HL-60 (cell line): ENCODE measurements around the gene CDHR3.
"Not testable (repeated sequence)": the region's sequence is repeated elsewhere in the genome, so short reads cannot be mapped to it uniquely, and the experiment has no call there.

Experiments
- DNase-seq, 2 experiments: peaks; one replicate each; pipeline ENCODE4 v3.0.0-alpha.2; 2010 to 2020; ENCODE audit warnings: low read depth in 1 of 2, low spot score in 1 of 2
- H3K27ac ChIP-seq: fragments of 250-450 bp; sonication (Bioruptor Pico); replicated peaks from 2 replicates; pipeline ENCODE4 v1.5.1; 2020; ENCODE audit warnings: mild to moderate bottlenecking, moderate library complexity
- H3K27me3 ChIP-seq: fragments of 250-450 bp; sonication (Bioruptor Pico); 2 replicates; pipeline ENCODE4 v1.5.1; 2021; ENCODE audit warnings: mild to moderate bottlenecking, moderate library complexity; ENCODE audit not compliant: insufficient read depth, poor library complexity, severe bottlenecking
- H3K4me3 ChIP-seq: replicated peaks from 2 replicates; pipeline ENCODE4 v1.5.1; 2011; ENCODE audit warnings: mild to moderate bottlenecking, control low read depth, low read length; ENCODE audit not compliant: insufficient read depth
- GABPA ChIP-seq: IDR thresholded peaks from 2 replicates; pipeline ENCODE4 v1.6.1; 2012; ENCODE audit warnings: low read depth
- POLR2AphosphoS5 ChIP-seq: IDR thresholded peaks from 2 replicates; pipeline ENCODE4 v1.6.1; 2012; ENCODE audit warnings: low read depth
- SPI1 ChIP-seq: IDR thresholded peaks from 2 replicates; pipeline ENCODE4 v1.6.1; 2012; ENCODE audit warnings: low read depth, mild to moderate bottlenecking, borderline replicate concordance
- TF ChIP-seq, protein P1 (sequence below): IDR thresholded peaks from 2 replicates; pipeline ENCODE4 v1.6.1; 2012; ENCODE audit warnings: low read depth; ENCODE audit not compliant: insufficient replicate concordance
- TF ChIP-seq, protein P2 (sequence below): IDR thresholded peaks from one replicate; pipeline ENCODE4 v1.5.1; 2011; ENCODE audit warnings: low read length, control low read depth, inconsistent platforms; ENCODE audit not compliant: insufficient read depth

CDHR3 gene

DNA sequence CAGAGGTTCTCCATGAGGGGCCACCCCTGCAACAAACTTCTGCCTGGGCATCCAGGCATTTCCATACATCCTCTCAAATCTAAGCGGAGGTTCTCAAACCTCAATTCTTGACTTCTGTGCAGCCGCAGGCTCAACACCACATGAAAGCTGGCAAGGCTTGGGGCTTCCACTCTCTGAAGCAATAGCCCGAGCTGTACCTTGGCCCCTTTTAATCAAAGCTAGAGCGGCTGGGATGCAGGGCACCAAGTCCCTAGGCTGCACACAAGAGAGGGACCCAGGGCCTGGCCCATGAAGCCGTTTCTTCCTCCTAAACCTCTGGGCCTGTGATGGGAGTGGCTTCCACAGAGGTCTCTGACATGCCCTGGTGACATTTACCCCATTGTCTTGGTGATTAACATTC lies 43.8 kb downstream of the CDHR3 start:
- Histone ChIP-seq H3K27me3 (peaks cover 3% of the 10 kb centered on the region), H3K27ac (no peak overlapping the region), H3K4me3 (no peak overlapping the region)
- DNase-seq: no peak
- TF ChIP-seq GABPA: no peak
- TF ChIP-seq, protein P1, sequence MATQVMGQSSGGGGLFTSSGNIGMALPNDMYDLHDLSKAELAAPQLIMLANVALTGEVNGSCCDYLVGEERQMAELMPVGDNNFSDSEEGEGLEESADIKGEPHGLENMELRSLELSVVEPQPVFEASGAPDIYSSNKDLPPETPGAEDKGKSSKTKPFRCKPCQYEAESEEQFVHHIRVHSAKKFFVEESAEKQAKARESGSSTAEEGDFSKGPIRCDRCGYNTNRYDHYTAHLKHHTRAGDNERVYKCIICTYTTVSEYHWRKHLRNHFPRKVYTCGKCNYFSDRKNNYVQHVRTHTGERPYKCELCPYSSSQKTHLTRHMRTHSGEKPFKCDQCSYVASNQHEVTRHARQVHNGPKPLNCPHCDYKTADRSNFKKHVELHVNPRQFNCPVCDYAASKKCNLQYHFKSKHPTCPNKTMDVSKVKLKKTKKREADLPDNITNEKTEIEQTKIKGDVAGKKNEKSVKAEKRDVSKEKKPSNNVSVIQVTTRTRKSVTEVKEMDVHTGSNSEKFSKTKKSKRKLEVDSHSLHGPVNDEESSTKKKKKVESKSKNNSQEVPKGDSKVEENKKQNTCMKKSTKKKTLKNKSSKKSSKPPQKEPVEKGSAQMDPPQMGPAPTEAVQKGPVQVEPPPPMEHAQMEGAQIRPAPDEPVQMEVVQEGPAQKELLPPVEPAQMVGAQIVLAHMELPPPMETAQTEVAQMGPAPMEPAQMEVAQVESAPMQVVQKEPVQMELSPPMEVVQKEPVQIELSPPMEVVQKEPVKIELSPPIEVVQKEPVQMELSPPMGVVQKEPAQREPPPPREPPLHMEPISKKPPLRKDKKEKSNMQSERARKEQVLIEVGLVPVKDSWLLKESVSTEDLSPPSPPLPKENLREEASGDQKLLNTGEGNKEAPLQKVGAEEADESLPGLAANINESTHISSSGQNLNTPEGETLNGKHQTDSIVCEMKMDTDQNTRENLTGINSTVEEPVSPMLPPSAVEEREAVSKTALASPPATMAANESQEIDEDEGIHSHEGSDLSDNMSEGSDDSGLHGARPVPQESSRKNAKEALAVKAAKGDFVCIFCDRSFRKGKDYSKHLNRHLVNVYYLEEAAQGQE: no peak
- TF ChIP-seq SPI1: no peak
- TF ChIP-seq, protein P2, sequence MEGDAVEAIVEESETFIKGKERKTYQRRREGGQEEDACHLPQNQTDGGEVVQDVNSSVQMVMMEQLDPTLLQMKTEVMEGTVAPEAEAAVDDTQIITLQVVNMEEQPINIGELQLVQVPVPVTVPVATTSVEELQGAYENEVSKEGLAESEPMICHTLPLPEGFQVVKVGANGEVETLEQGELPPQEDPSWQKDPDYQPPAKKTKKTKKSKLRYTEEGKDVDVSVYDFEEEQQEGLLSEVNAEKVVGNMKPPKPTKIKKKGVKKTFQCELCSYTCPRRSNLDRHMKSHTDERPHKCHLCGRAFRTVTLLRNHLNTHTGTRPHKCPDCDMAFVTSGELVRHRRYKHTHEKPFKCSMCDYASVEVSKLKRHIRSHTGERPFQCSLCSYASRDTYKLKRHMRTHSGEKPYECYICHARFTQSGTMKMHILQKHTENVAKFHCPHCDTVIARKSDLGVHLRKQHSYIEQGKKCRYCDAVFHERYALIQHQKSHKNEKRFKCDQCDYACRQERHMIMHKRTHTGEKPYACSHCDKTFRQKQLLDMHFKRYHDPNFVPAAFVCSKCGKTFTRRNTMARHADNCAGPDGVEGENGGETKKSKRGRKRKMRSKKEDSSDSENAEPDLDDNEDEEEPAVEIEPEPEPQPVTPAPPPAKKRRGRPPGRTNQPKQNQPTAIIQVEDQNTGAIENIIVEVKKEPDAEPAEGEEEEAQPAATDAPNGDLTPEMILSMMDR: no peak
- TF ChIP-seq POLR2AphosphoS5: no peak

DNA sequence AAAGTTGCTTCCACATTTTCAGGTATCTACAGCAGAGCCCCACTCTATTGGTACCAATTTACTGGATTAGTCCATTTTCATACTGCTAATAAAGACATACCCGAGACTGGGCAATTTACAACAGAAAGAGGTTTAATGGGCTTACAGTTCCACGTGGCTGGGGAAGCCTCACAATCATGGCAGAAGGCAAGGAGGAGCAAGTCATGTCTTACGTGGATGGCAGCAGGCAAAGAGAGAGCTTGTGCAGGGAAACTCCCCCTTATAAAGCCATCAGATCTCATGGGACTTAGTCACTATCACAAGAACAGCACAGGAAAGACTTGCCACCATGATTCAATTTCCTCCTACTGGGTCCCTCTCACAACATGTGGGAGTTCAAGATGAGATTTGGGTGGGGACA lies 44.7 kb downstream of the CDHR3 start:
- not testable (repeated sequence) for H3K27ac ChIP-seq, H3K4me3 ChIP-seq, H3K27me3 ChIP-seq, DNase-seq

DNA sequence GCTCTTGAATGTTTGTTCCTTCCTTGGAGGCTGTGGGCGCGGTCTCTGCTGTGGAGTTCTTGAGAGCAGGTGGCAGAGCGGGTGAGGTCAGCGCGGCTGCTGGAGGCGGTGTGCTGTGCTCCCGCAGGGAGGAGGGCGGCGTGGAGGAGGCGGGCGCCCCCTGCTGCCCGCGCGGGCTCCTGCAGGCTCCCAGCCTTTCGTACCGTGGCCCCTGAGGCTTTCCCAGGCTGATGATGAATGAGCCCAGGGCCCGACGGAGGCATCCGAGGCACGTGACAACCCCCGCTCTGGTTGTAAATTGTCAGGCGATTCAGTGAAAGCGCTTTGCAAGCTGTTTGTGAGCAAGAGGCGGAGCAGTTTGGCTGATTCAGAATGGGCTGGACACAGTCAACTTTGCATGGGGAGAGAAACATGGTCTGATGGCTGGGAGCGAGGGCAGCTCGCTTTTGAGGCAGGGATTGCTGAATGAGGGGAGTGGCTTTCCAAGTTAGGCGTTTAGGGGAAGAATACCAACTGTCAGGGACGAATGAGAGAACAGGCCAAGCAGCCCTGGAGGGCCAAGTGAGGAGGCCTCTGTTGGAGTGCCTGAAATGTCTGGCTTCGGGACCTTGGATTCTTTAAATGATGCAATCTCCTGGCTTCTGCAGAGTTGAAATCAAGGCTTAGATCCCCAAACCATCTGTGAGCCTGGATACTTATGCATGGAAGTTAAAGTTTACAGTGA lies 46.6 kb downstream of the CDHR3 start:
- H3K27ac ChIP-seq: no peak overlapping the region
- H3K27me3 ChIP-seq: no peaks in the 10 kb centered on the region
- DNase-seq: peak; percentile 47 to 65
- no peak overlapping the region for H3K4me3 ChIP-seq
- TF ChIP-seq, protein P2: peak; percentile 55
- TF ChIP-seq POLR2AphosphoS5: no peak

DNA sequence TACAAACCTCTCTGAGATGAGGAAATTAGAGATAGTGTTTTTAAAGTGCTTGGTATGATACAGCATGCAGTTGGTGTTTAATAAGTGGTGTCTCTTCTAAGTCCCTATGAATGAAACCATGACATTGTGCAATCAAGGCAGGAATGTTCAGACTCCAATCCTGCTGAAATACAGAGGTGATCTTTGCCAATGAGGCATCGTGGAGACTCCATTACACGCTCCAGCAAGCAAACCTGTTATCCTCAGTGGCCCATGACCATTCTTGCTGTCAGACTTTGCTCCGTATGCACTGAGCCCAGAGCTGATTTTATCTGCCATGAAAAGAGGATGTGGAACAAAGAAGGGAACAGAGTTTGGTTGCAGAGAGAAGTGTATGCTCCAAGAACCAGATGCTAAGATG lies 47.3 kb downstream of the CDHR3 start:
- TF ChIP-seq, protein P1: no peak
- TF ChIP-seq SPI1: peak; percentile 51; the same call in 1 of the 2 replicates
- Histone ChIP-seq H3K4me3 (no peak overlapping the region), H3K27ac (no peak overlapping the region), H3K27me3 (no peaks in the 10 kb centered on the region)
- DNase-seq: no peak

DNA sequence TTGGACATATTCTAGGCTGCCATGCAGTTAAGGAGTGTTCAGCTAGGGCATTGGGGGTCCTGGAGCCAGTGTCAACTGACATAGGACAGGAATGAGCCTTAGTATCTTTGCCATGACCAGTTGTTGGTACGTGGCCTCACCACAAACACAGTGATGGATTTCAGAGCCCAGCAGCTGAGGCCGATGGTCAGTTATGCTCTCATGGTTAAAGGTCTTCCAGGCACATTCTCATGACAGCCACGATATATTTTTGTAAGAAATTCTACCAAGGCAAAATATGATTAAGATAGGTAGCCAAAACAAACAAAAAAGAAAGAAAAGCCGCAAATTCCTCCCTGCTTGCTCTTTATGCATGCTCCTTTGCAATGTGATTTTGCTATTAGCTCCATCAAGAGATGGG lies 47.8 kb downstream of the CDHR3 start:
- H3K4me3 ChIP-seq: no peak overlapping the region
- H3K27ac ChIP-seq: no peak overlapping the region
- peaks cover under 1% of the 10 kb centered on the region for H3K27me3 ChIP-seq
- TF ChIP-seq, protein P2: no peak
- no peak for TF ChIP-seq POLR2AphosphoS5
- TF ChIP-seq, protein P1: no peak
- no peak for TF ChIP-seq GABPA
- no peak for TF ChIP-seq SPI1
- no peak for DNase-seq
